Thymus (tissue), 11 donors: Measurements from ENCODE around the gene USH2A. TPM values are rescaled to one million over a fixed set of nuclear protein-coding genes. Genes with fewer than 3 reads are reported as not detected.

Experiments
- DNase-seq, 9 donors: peaks; one replicate each; pipeline ENCODE4 v3.0.0-alpha.2; 2013; ENCODE audit warnings: low spot score in 9 of 9, low read depth in 6 of 9, missing footprints in 1 of 9
- H3K27ac ChIP-seq, 2 donors: one replicate each; pipeline ENCODE4 v1.5.1; 2013; ENCODE audit warnings: control low read depth in 1 of 2, low read depth in 1 of 2, low read length in 1 of 2, mild to moderate bottlenecking in 1 of 2, moderate library complexity in 1 of 2
- H3K27me3 ChIP-seq, 2 donors: one replicate each; pipeline ENCODE4 v1.5.1; 2013; ENCODE audit warnings: low read length in 1 of 2; ENCODE audit not compliant: control insufficient read depth in 2 of 2, insufficient read depth in 1 of 2
- H3K36me3 ChIP-seq, 2 donors: one replicate each; pipeline ENCODE4 v1.5.1; 2013; ENCODE audit warnings: low read length in 1 of 2, mild to moderate bottlenecking in 1 of 2, moderate library complexity in 1 of 2; ENCODE audit not compliant: control insufficient read depth in 2 of 2, insufficient read depth in 2 of 2
- H3K4me1 ChIP-seq, 2 donors: one replicate each; pipeline ENCODE4 v1.5.1; 2013; ENCODE audit warnings: low read length in 2 of 2; ENCODE audit not compliant: control insufficient read depth in 2 of 2, insufficient read depth in 2 of 2
- H3K4me3 ChIP-seq, 2 donors: one replicate each; pipeline ENCODE4 v1.5.1; 2013; ENCODE audit warnings: low read length in 2 of 2, control low read depth in 1 of 2, mild to moderate bottlenecking in 1 of 2
- H3K9me3 ChIP-seq, 2 donors: one replicate each; pipeline ENCODE4 v1.5.1; 2013; ENCODE audit warnings: low read length in 1 of 2, mild to moderate bottlenecking in 1 of 2; ENCODE audit not compliant: control insufficient read depth in 2 of 2, insufficient read depth in 1 of 2
- WGBS: extraction: QIAGEN DNeasy Blood & Tissue Kit; methylation state at CpG from one replicate; pipeline ENCODE4 v1.1.7; 2013; 5-methylcytosine and 5-hydroxymethylcytosine counted together
- polyA plus RNA-seq: library from polyadenylated mRNA; stranded (reverse); fragments of 200-250 nt; gene quantifications from one replicate; pipeline ENCODE4 v1.2.3, GENCODE V29; 2013
- total RNA-seq: library from RNA; stranded (reverse); fragments of 120-200 nt; gene quantifications from one replicate; pipeline ENCODE4 v1.2.4, GENCODE V29; 2013
- donor health status: healthy.

Gene USH2A
- total and polyA plus RNA-seq, 2 donors: 0.09 to 0.14 TPM

- Histone ChIP-seq H3K36me3 (no peaks in the 10 kb centered on the region), H3K4me3 (no peak overlapping the region), H3K27me3 (no peaks in the 10 kb centered on the region), H3K9me3 (no peaks in the 10 kb centered on the region), H3K27ac (no peak overlapping the region), H3K4me1 (no peaks in the 10 kb centered on the region)
- 89% methylated on average over 2 of the region's 2 CpGs for WGBS
- no peak for DNase-seq
These were observed 30.5 kb upstream of the USH2A start for GRCh38 chr1:216453777-216454176.

- Histone ChIP-seq H3K4me1 (no peaks in the 10 kb centered on the region), H3K4me3 (no peak overlapping the region), H3K9me3 (no peaks in the 10 kb centered on the region), H3K36me3 (no peaks in the 10 kb centered on the region), H3K27ac (no peak overlapping the region), H3K27me3 (no peaks in the 10 kb centered on the region)
- DNase-seq: no peak
- WGBS: 79% methylated on average over 3 of the region's 3 CpGs
These were observed 27.0 kb upstream of the USH2A start for GRCh38 chr1:216450227-216450626.

GRCh38 chr1:216448011-216448510 lies 24.8 kb upstream of the USH2A start:
- H3K27me3 ChIP-seq: no peaks in the 10 kb centered on the region
- H3K36me3 ChIP-seq: no peaks in the 10 kb centered on the region
- no peaks in the 10 kb centered on the region for H3K4me1 ChIP-seq
- H3K9me3 ChIP-seq: no peaks in the 10 kb centered on the region
- no peak overlapping the region for H3K27ac ChIP-seq
- H3K4me3 ChIP-seq: no peak overlapping the region
- no peak for DNase-seq

GRCh38 chr1:216437603-216438002 lies 14.4 kb upstream of the USH2A start:
- Histone ChIP-seq H3K4me1 (no peaks in the 10 kb centered on the region), H3K36me3 (no peaks in the 10 kb centered on the region), H3K9me3 (no peaks in the 10 kb centered on the region), H3K27me3 (no peaks in the 10 kb centered on the region), H3K4me3 (no peak overlapping the region), H3K27ac (no peak overlapping the region)
- no peak for DNase-seq
- WGBS: 93% methylated on average over 5 of the region's 5 CpGs

GRCh38 chr1:216434232-216434631 lies 11.0 kb upstream of the USH2A start:
- H3K36me3 ChIP-seq: no peaks in the 10 kb centered on the region
- no peak for DNase-seq

GRCh38 chr1:216433175-216433574 lies 9.9 kb upstream of the USH2A start:
- Histone ChIP-seq H3K27ac (no peak overlapping the region), H3K9me3 (no peaks in the 10 kb centered on the region), H3K4me1 (no peaks in the 10 kb centered on the region), H3K36me3 (no peaks in the 10 kb centered on the region), H3K27me3 (no peaks in the 10 kb centered on the region), H3K4me3 (no peak overlapping the region)
- WGBS: 82% methylated on average over 2 of the region's 2 CpGs
- DNase-seq: no peak

More at GRCh38 chr1:216434232-216434631, 11.0 kb upstream of the USH2A start:
- no peaks in the 10 kb centered on the region for H3K4me1 ChIP-seq
- H3K27me3 ChIP-seq: no peaks in the 10 kb centered on the region
- H3K4me3 ChIP-seq: no peak overlapping the region
- no peak overlapping the region for H3K27ac ChIP-seq
- no peaks in the 10 kb centered on the region for H3K9me3 ChIP-seq

GRCh38 chr1:216430744-216431143 lies 7.5 kb upstream of the USH2A start:
- WGBS: 90% methylated on average over 2 of the region's 2 CpGs
- Histone ChIP-seq H3K9me3 (no peaks in the 10 kb centered on the region), H3K4me1 (no peaks in the 10 kb centered on the region), H3K27ac (no peak overlapping the region), H3K4me3 (no peak overlapping the region), H3K36me3 (no peaks in the 10 kb centered on the region), H3K27me3 (no peaks in the 10 kb centered on the region)
- no peak for DNase-seq

- no peak for DNase-seq
- 83% methylated on average over 5 of the region's 5 CpGs for WGBS
- H3K4me3 ChIP-seq: no peak overlapping the region
These were observed 2.3 kb upstream of the USH2A start for GRCh38 chr1:216425577-216425976.

GRCh38 chr1:216420746-216421145 lies 2.5 kb downstream of the USH2A start:
- no peak overlapping the region for H3K27ac ChIP-seq
- DNase-seq: no peak
- no peaks in the 10 kb centered on the region for H3K9me3 ChIP-seq
- H3K4me3 ChIP-seq: no peak overlapping the region
- no peaks in the 10 kb centered on the region for H3K36me3 ChIP-seq
- H3K27me3 ChIP-seq: no peaks in the 10 kb centered on the region
- no peaks in the 10 kb centered on the region for H3K4me1 ChIP-seq
- WGBS: 85% methylated on average over 1 of the region's 1 CpG

More at GRCh38 chr1:216425577-216425976, 2.3 kb upstream of the USH2A start:
- Histone ChIP-seq H3K4me1 (no peaks in the 10 kb centered on the region), H3K9me3 (no peaks in the 10 kb centered on the region), H3K27me3 (no peaks in the 10 kb centered on the region), H3K36me3 (no peaks in the 10 kb centered on the region), H3K27ac (no peak overlapping the region)

GRCh38 chr1:216420263-216420662 lies 3.0 kb downstream of the USH2A start:
- WGBS: 63% methylated on average over 2 of the region's 2 CpGs
- H3K4me1 ChIP-seq: no peaks in the 10 kb centered on the region
- no peaks in the 10 kb centered on the region for H3K9me3 ChIP-seq
- no peak overlapping the region for H3K27ac ChIP-seq
- H3K4me3 ChIP-seq: no peak overlapping the region
- no peaks in the 10 kb centered on the region for H3K27me3 ChIP-seq
- no peaks in the 10 kb centered on the region for H3K36me3 ChIP-seq
- no peak for DNase-seq
